HEK293T (cell line): Measurements from ENCODE around the gene TBL1X.

Experiments used
- ARNT ChIP-seq: fragments of 450-650 bp; IDR thresholded peaks from 2 replicates; pipeline ENCODE4 v1.6.1; 2017; ENCODE audit warnings: mild to moderate bottlenecking
- BHLHE40 ChIP-seq: fragments of 450-650 bp; IDR thresholded peaks from 2 replicates; pipeline ENCODE4 v1.6.1; 2016; ENCODE audit warnings: mild to moderate bottlenecking, moderate library complexity, borderline replicate concordance
- ELF4 ChIP-seq: fragments of 450-650 bp; IDR thresholded peaks from 2 replicates; pipeline ENCODE4 v1.6.1; 2017; ENCODE audit warnings: antibody characterized with exemption
- FOXK2 ChIP-seq: fragments of 450-650 bp; IDR thresholded peaks from 2 replicates; pipeline ENCODE4 v1.6.1; 2016; ENCODE audit warnings: mild to moderate bottlenecking
- FOXM1 ChIP-seq: fragments of 450-650 bp; IDR thresholded peaks from 2 replicates; pipeline ENCODE4 v1.6.1; 2017; ENCODE audit warnings: mild to moderate bottlenecking, borderline replicate concordance
- L3MBTL2 ChIP-seq: fragments of 450-650 bp; conservative IDR thresholded peaks from 2 replicates; pipeline ENCODE4 v1.6.1; 2016; ENCODE audit warnings: mild to moderate bottlenecking
- NFRKB ChIP-seq: fragments of 450-650 bp; IDR thresholded peaks from 2 replicates; pipeline ENCODE4 v1.6.1; 2016; ENCODE audit warnings: mild to moderate bottlenecking, moderate library complexity
- SP1 ChIP-seq: fragments of 450-650 bp; IDR thresholded peaks from 2 replicates; pipeline ENCODE4 v1.6.1; 2017
- SUZ12 ChIP-seq: fragments of 450-650 bp; IDR thresholded peaks from 2 replicates; pipeline ENCODE4 v1.6.1; 2016; ENCODE audit warnings: mild to moderate bottlenecking
- TARDBP ChIP-seq: fragments of 450-650 bp; IDR thresholded peaks from 2 replicates; pipeline ENCODE4 v1.6.1; 2016

DNA sequence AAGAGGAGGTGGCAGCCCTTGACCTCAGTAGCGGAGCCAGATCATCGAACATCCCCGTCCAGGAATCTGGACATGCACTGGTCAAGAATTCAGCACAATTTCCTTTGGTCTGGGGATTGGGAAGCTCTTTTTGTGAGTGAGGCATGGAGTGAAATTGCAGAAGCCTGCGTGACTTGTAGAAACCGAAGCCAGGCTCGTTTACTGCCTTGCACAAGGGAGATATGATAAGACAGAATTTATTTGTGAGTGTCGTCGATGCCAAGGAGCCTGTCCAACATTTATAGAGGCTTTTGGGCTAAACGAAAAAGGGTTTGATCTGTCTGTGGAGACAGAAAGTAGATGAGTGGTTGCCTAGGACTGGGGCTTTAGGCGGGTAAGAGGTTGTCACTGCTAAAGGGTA, 50.6 kb downstream of the TBL1X start:
- no peak for TF ChIP-seq L3MBTL2
- no peak for TF ChIP-seq NFRKB
- TF ChIP-seq SP1: no peak
- TF ChIP-seq SUZ12: no peak
- no peak for TF ChIP-seq FOXM1
- no peak for TF ChIP-seq ELF4
- TF ChIP-seq BHLHE40: no peak
- no peak for TF ChIP-seq FOXK2
- no peak for TF ChIP-seq ARNT
- TF ChIP-seq TARDBP: no peak
